BE2C (cell line): Measurements from ENCODE around the gene TUFT1.

Experiments
- DNase-seq: peaks from one replicate; pipeline ENCODE4 v3.0.0-alpha.2; 2020
- H3K27me3 ChIP-seq: fragments of 250-450 bp; sonication (Bioruptor Pico); 2 replicates; pipeline ENCODE4 v1.5.1; 2020; ENCODE audit warnings: mild to moderate bottlenecking
- H3K36me3 ChIP-seq: fragments of 250-450 bp; sonication (Bioruptor Pico); 2 replicates; pipeline ENCODE4 v1.5.1; 2020; ENCODE audit warnings: mild to moderate bottlenecking
- H3K4me1 ChIP-seq: fragments of 250-450 bp; sonication (Bioruptor Pico); 2 replicates; pipeline ENCODE4 v1.5.1; 2020
- H3K4me3 ChIP-seq: 2 replicates; pipeline ENCODE4 v1.5.1; 2011; ENCODE audit warnings: low read depth, low read length
- H3K9me3 ChIP-seq: fragments of 250-450 bp; sonication (Bioruptor Pico); 2 replicates; pipeline ENCODE4 v1.5.1; 2020
- TF ChIP-seq, protein P1 (sequence below): IDR thresholded peaks from 2 replicates; pipeline ENCODE4 v1.5.1; 2012; ENCODE audit warnings: mild to moderate bottlenecking, low read depth, low read length

Gene TUFT1

DNA sequence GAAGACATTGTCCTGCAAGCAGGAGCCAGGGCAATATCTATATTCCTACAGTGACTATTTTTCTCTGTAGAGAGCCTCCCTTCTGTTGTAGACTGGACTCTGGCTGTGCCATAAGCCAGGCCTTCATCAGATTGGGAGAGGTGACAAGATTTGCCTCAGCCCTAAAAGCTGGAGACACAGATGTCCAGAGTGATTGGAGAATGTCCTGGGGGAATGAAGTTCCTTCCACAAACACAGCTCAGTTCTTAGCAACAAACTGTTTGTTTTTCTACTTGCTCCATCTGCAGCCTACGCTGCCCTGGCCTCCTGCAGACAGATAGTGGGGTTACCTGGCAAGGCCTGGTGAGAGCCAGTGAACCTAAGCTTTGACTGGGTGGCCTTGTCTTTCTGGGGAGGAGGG lies 41.8 kb downstream of the TUFT1 start:
- Histone ChIP-seq H3K27me3 (no peaks in the 10 kb centered on the region; the same call in 1 of the 2 replicates), H3K4me3 (no peak overlapping the region), H3K36me3 (no peaks in the 10 kb centered on the region; the same call in none of the 2 replicates), H3K4me1 (peaks cover 9% of the 10 kb centered on the region; the same call in 1 of the 2 replicates), H3K9me3 (no peaks in the 10 kb centered on the region)
- no peak for DNase-seq
- TF ChIP-seq, protein P1, sequence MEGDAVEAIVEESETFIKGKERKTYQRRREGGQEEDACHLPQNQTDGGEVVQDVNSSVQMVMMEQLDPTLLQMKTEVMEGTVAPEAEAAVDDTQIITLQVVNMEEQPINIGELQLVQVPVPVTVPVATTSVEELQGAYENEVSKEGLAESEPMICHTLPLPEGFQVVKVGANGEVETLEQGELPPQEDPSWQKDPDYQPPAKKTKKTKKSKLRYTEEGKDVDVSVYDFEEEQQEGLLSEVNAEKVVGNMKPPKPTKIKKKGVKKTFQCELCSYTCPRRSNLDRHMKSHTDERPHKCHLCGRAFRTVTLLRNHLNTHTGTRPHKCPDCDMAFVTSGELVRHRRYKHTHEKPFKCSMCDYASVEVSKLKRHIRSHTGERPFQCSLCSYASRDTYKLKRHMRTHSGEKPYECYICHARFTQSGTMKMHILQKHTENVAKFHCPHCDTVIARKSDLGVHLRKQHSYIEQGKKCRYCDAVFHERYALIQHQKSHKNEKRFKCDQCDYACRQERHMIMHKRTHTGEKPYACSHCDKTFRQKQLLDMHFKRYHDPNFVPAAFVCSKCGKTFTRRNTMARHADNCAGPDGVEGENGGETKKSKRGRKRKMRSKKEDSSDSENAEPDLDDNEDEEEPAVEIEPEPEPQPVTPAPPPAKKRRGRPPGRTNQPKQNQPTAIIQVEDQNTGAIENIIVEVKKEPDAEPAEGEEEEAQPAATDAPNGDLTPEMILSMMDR = no peak

DNA sequence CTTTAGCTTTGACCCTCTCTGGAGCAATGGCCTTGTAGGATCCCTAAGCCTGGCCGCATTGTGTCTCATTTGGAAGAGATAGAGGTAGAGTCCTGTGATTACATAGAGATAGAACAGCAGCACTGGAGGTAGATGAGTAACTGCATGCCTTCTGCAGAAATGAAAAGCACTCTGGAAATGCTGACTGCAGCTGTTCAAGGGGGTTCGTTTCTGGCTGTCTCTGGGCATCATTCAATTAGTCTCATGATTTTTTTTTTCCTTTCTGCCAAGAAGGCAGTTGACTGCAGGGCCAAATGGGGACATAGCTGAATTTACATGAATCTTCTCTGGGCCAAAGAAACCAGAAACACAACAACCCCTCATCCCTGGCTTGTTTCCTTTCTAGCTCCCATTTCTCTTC lies 43.7 kb downstream of the TUFT1 start:
- no peak for DNase-seq
- H3K4me3 ChIP-seq = no peak overlapping the region
- TF ChIP-seq, protein P1 = no peak
- H3K27me3 ChIP-seq = no peaks in the 10 kb centered on the region; the same call in 1 of the 2 replicates
- no peaks in the 10 kb centered on the region; the same call in 1 of the 2 replicates for H3K36me3 ChIP-seq
- no peaks in the 10 kb centered on the region for H3K9me3 ChIP-seq
- H3K4me1 ChIP-seq = peaks cover 9% of the 10 kb centered on the region; the same call in 1 of the 2 replicates

DNA sequence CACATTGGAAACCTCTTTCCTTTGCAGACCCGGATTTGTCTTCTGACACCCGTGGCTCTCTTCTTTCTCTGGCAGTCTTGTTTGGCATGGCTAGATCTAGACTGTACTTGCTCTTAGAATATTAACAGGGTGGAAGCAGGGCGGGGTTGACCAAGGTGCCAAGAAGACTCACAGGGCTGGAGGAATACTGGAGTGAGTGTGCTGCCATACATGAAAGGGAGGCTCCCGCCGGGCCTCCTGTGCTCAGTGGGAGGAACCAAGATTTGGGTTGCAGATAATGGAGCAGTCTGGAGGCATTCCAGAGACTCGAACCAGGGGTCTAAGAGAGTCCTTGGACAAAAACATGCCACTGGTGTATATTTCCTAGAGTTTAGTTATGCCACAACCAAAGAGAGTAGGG lies 44.2 kb downstream of the TUFT1 start:
- TF ChIP-seq, protein P1 = no peak
- H3K4me1 ChIP-seq = peaks cover 9% of the 10 kb centered on the region; the same call in 1 of the 2 replicates
- no peaks in the 10 kb centered on the region; the same call in 1 of the 2 replicates for H3K36me3 ChIP-seq
- no peak for DNase-seq
- no peak overlapping the region for H3K4me3 ChIP-seq
- H3K27me3 ChIP-seq = no peaks in the 10 kb centered on the region; the same call in 1 of the 2 replicates
- H3K9me3 ChIP-seq = no peaks in the 10 kb centered on the region

DNA sequence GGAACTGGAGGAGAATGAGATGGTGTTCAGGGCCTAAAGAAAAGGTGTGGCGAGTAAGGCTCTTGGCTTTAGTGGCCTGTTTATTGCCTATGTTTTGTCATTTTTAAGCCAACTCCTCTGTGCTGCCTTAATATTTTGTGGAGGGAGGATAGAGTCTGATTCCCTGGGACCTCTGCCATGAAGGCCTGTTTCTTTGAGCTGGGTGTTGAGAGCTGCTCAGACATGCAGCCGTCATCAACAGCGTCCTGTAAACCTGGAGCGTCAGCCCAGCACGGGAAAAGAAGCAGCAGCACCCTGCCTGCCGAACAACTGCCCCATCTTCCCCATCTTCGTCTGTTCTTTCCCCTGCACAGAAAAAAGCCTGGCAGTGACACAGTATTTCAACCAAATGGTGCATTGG lies 44.7 kb downstream of the TUFT1 start:
- Histone ChIP-seq H3K9me3 (no peaks in the 10 kb centered on the region), H3K36me3 (no peaks in the 10 kb centered on the region; the same call in 1 of the 2 replicates), H3K27me3 (no peaks in the 10 kb centered on the region), H3K4me1 (peaks cover 9% of the 10 kb centered on the region; the same call in 1 of the 2 replicates), H3K4me3 (no peak overlapping the region)
- no peak for DNase-seq
- TF ChIP-seq, protein P1 = no peak

DNA sequence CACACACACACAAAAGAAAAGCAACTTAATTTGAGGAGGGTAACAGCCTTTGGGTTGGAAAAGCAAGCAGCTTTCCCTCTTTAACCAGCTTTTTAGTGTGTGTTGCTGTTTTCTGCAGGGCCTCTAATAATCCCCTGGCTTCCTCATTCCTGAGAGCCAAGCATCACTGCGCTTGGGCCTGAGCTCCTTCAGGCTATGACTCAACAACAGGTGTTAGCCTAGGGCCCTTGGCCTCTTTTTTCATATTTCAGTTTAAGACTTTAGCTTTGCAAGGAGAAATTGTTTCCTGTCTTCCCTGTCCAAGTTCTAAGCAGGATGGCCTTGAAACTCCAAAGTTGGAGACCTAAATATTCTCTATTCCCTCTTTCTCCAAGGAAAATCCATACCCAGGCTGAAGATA lies 45.5 kb downstream of the TUFT1 start:
- H3K4me1 ChIP-seq = peaks cover 9% of the 10 kb centered on the region; the same call in 1 of the 2 replicates
- no peaks in the 10 kb centered on the region for H3K36me3 ChIP-seq
- no peaks in the 10 kb centered on the region for H3K27me3 ChIP-seq
- no peak for DNase-seq
- no peak overlapping the region for H3K4me3 ChIP-seq
- no peaks in the 10 kb centered on the region for H3K9me3 ChIP-seq
- TF ChIP-seq, protein P1 = no peak

DNA sequence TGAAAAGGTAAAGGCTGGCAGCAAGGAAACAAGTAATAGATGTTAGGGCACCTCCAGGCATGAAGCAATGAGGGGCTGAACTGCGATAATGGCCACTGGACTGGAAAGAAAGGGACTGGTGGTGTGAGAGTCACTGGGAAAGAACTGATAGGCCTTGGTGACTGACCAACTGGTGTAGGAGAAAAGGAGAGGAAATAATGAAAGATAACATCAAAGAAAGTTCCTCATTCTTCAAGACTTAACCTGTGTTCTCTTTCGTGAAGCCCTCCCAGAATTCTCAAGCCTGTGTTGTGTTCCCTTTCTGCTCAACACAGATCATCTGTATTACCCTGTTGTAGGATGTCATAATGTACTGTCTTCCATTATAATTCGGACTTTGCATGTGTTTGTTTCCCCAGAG lies 50.9 kb downstream of the TUFT1 start:
- no peak for DNase-seq
- TF ChIP-seq, protein P1 = no peak

More for the DNA sequence above, 50.9 kb downstream of the TUFT1 start:
- Histone ChIP-seq H3K4me1 (peaks cover 2% of the 10 kb centered on the region), H3K9me3 (no peaks in the 10 kb centered on the region), H3K4me3 (no peak overlapping the region), H3K36me3 (no peaks in the 10 kb centered on the region), H3K27me3 (no peaks in the 10 kb centered on the region)
